A673 (cell line): Measurements from ENCODE around the gene ENAH. TPM values are rescaled to one million over a fixed set of nuclear protein-coding genes. Genes with fewer than 3 reads are reported as not detected.

Experiments
- BruUV-seq: library from RNA; stranded (reverse); fragments of 400-500 nt; replicated peaks from 2 replicates; lab custom pipeline; 2021; lab: Mats Ljungman, UMichigan
- CTCF ChIA-PET: fragments of 300-600 bp; sonication (Branson Sonifier 250); formaldehyde crosslinking; loops from one replicate; lab custom pipeline; 2022; ENCODE audit warnings: antibody characterized with exemption; lab: Charles Lee
- POLR2A ChIA-PET: fragments of 300-600 bp; sonication (Branson Sonifier 250); formaldehyde crosslinking; loops from one replicate; lab custom pipeline; 2022; ENCODE audit warnings: antibody characterized with exemption; ENCODE audit not compliant: low non-redundant PET; lab: Charles Lee
- DNase-seq: peaks from one replicate; pipeline ENCODE4 v3.0.0-alpha.2; 2015; ENCODE audit warnings: low spot score
- H3K27ac ChIP-seq: fragments of 200-600 bp; sonication (generic); 2 replicates; pipeline ENCODE4 v1.5.1; 2016; ENCODE audit warnings: mixed run types, low read depth, mild to moderate bottlenecking, mixed read lengths, antibody characterized with exemption, low read length; ENCODE audit not compliant: poor library complexity, severe bottlenecking
- H3K27me3 ChIP-seq: fragments of 200-600 bp; sonication (generic); replicated peaks from 2 replicates; pipeline ENCODE4 v1.6.1; 2017; ENCODE audit warnings: mixed run types, low read depth, mild to moderate bottlenecking, mixed read lengths, antibody characterized with exemption, low read length; ENCODE audit not compliant: insufficient read depth, poor library complexity
- H3K36me3 ChIP-seq: fragments of 200-600 bp; sonication (generic); 2 replicates; pipeline ENCODE4 v1.6.1; 2016; ENCODE audit warnings: mixed run types, mild to moderate bottlenecking, mixed read lengths, antibody characterized with exemption, low read length; ENCODE audit not compliant: insufficient read depth, poor library complexity, severe bottlenecking
- H3K4me1 ChIP-seq: fragments of 200-600 bp; sonication (generic); 2 replicates; pipeline ENCODE4 v1.6.1; 2017; ENCODE audit warnings: mixed run types, mild to moderate bottlenecking, mixed read lengths, antibody characterized with exemption, low read length; ENCODE audit not compliant: insufficient read depth, poor library complexity, severe bottlenecking
- H3K4me3 ChIP-seq: fragments of 200-600 bp; sonication (generic); 2 replicates; pipeline ENCODE4 v1.5.1; 2016; ENCODE audit warnings: low read depth, mixed run types, mild to moderate bottlenecking, mixed read lengths, low read length; ENCODE audit not compliant: poor library complexity, severe bottlenecking
- H3K9me3 ChIP-seq: fragments of 200-600 bp; sonication (generic); 2 replicates; pipeline ENCODE4 v1.6.1; 2016; ENCODE audit warnings: mixed run types, low read depth, mild to moderate bottlenecking, mixed read lengths, antibody characterized with exemption, low read length; ENCODE audit not compliant: poor library complexity, severe bottlenecking
- CTCF ChIP-seq: fragments of 300-800, 200-600 bp; sonication (generic); conservative IDR thresholded peaks from 2 replicates; pipeline ENCODE4 v1.5.1; 2017; ENCODE audit warnings: low read depth, mild to moderate bottlenecking, antibody characterized with exemption, low read length, moderate library complexity, mixed read lengths
- EZH2 ChIP-seq: fragments of 200-600 bp; sonication (generic); IDR thresholded peaks from 2 replicates; pipeline ENCODE4 v1.6.1; 2017; ENCODE audit warnings: borderline replicate concordance, low read depth, mild to moderate bottlenecking, mixed read lengths, antibody characterized with exemption, low read length; ENCODE audit not compliant: poor library complexity, severe bottlenecking
- intact Hi-C: fragments of 100-400 bp; cut with micrococcal nuclease; formaldehyde crosslinking; loops from one replicate; pipeline ENCODE4 v1.10.0; 2022; ENCODE audit not compliant: unreplicated experiment
- total RNA-seq: library from RNA; stranded (reverse); gene quantifications from 2 replicates; pipeline ENCODE4 v1.2.3, GENCODE V29; 2021

ENAH gene
- total RNA-seq, 1 experiment from 2014 or later, result 186 TPM

- Histone ChIP-seq H3K4me1 (no peaks in the 10 kb centered on the region), H3K27me3 (no peaks in the 10 kb centered on the region), H3K4me3 (no peak overlapping the region), H3K36me3 (no peaks in the 10 kb centered on the region), H3K27ac (no peak overlapping the region), H3K9me3 (no peaks in the 10 kb centered on the region)
- intact Hi-C loops, result no loop called here
- TF ChIP-seq CTCF, result no peak
- TF ChIP-seq EZH2, result no peak
- ChIA-PET POLR2A (no interaction called here), CTCF (interaction anchor here (1.0 kb wide), 1 partner anchor 104 kb away, joined by 3 read pairs; no protein-coding TSS in a partner anchor)
- no TSS peak for BruUV-seq
- DNase-seq, result no peak
Measured at GRCh38 chr1:225668222-225668621, 15.3 kb upstream of the ENAH start.

GRCh38 chr1:225667362-225667761, 14.4 kb upstream of the ENAH start:
- Histone ChIP-seq H3K9me3 (no peaks in the 10 kb centered on the region), H3K36me3 (no peaks in the 10 kb centered on the region), H3K27ac (no peak overlapping the region), H3K27me3 (no peaks in the 10 kb centered on the region), H3K4me3 (no peak overlapping the region), H3K4me1 (no peaks in the 10 kb centered on the region)
- no peak for DNase-seq
- ChIA-PET POLR2A (no interaction called here), CTCF (no interaction called here)
- intact Hi-C loops, result no loop called here
- no peak for TF ChIP-seq EZH2
- no peak for TF ChIP-seq CTCF
- BruUV-seq, result no TSS peak

GRCh38 chr1:225666495-225666894, 13.6 kb upstream of the ENAH start:
- TF ChIP-seq EZH2, result no peak
- no peak for TF ChIP-seq CTCF
- Histone ChIP-seq H3K27ac (no peak overlapping the region), H3K27me3 (no peaks in the 10 kb centered on the region), H3K36me3 (no peaks in the 10 kb centered on the region), H3K4me3 (no peak overlapping the region), H3K9me3 (no peaks in the 10 kb centered on the region), H3K4me1 (no peaks in the 10 kb centered on the region)
- intact Hi-C loops, result no loop called here
- CTCF ChIA-PET, result no interaction called here
- no peak for DNase-seq
- POLR2A ChIA-PET, result no interaction called here
- BruUV-seq, result no TSS peak
